ENCODE results near the gene LRRC4C.

Gene LRRC4C

DNA sequence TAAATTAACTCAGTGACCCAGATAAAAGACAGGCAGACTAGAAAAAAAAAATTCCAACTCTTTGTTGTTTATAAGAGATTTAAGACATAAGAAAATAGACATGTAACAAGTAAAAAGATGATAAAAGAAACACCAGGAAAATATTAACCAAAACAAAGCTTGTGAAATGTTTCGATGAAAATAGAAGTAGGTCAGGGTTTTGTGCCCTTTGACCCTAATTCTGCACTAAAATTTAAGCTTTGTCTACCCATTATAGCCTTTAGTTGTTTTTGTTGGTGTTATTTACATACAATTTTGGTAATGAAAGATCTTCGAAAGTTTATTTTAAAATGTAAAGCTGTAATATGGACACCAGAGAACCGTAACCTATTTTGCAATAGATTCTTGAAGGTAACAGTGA, 75.7 kb downstream of the LRRC4C start:
- TF ChIP-seq, protein P1, sequence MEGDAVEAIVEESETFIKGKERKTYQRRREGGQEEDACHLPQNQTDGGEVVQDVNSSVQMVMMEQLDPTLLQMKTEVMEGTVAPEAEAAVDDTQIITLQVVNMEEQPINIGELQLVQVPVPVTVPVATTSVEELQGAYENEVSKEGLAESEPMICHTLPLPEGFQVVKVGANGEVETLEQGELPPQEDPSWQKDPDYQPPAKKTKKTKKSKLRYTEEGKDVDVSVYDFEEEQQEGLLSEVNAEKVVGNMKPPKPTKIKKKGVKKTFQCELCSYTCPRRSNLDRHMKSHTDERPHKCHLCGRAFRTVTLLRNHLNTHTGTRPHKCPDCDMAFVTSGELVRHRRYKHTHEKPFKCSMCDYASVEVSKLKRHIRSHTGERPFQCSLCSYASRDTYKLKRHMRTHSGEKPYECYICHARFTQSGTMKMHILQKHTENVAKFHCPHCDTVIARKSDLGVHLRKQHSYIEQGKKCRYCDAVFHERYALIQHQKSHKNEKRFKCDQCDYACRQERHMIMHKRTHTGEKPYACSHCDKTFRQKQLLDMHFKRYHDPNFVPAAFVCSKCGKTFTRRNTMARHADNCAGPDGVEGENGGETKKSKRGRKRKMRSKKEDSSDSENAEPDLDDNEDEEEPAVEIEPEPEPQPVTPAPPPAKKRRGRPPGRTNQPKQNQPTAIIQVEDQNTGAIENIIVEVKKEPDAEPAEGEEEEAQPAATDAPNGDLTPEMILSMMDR (conservative IDR thresholded peaks at IDR 0.05): no peak
- H3K27ac ChIP-seq: no peak overlapping the region

DNA sequence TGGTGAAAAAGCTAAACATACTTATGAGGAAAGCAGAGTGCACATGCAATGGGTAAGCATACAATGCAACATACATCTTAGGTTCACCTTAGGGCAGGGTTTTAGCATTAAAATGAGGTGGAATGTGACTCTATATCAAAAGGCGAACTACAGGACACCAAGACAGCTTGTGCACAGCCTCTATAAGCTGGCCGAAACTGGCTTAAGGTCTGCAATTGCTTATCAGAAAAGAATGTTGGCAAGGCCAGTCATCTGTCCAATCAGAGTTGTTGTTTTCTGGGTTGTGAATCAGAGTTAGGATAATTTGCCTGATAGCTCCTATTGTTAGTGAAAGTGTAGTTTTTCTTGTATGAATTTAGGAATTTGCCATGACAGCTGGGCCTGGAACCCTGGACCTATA, 76.5 kb downstream of the LRRC4C start:
- TF ChIP-seq, protein P1 (conservative IDR thresholded peaks at IDR 0.05): no peak
- no peak overlapping the region for H3K27ac ChIP-seq

DNA sequence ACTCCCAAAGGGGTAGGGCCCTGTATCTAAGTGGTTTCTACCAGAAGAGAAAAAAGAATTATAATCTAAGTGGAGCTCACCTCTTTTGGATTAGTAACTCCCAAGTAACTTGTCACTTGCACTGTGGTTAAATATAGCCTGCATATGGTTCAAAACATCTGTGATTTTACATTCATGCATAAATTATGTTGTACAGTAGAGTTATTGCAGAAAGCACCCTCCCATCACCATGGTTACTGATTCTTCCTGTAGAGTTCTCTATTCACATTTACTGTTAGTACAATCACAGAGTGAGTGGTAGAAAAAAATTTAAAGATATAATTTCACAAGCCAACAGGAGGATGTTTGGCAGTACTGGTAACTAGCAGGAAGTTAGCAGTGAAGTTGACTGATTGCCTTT, 80.4 kb downstream of the LRRC4C start:
- H3K27ac ChIP-seq: no peak overlapping the region
- TF ChIP-seq, protein P1 (conservative IDR thresholded peaks at IDR 0.05): no peak

DNA sequence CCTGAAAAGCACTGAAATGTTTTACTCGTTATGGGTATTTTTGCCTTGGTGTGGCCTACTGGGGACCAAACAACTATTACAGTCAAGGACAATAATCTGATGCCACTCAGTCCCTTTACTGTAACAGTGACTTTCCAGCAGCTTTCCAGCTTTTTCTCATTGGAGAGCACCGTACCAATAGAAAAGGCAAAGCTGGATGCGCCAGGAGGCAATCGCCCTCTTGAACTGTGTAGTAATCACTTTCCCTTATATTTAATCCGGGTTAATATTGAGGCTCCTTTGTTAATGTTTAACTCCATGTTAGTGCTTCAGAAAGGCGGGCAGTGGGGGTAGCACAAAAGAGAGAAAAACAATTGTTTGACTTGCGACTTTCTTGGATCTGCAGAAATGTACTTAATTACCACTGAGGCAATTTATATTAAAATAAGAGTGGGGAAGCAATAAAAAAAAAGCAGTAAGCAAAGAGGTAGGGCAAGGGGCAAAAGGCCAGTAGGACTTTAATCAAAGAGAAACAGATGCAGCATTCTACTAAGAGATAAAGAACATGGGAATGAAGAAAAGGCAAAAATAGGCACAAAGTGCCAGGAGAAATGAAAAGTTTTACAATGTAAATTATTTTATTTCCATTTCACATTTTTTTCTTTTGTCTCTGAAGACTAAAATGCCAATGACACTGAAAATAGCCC, 81.6 kb downstream of the LRRC4C start:
- TF ChIP-seq, protein P1 (conservative IDR thresholded peaks at IDR 0.05): no peak
- no peak overlapping the region for H3K27ac ChIP-seq

DNA sequence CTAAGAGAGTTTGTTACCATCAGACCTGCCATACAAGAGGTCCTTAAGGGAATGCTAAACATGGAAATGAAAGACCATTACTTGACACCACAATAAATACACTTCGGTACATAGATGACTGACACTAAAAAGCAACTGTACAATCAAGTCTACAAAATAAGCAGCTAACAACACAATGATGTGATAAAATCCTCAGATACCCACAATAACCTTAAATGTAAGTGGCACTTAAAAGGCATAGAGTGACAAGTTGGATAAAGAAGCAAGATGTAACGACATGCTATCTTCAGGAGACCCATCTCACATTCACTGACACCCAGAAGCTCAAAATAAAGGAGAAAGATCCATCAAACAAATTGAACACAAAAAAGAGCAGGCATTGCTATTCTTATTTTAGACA, 107.6 kb downstream of the LRRC4C start:
- H3K27ac ChIP-seq: no peak overlapping the region
- TF ChIP-seq, protein P1 (conservative IDR thresholded peaks at IDR 0.05): no peak

DNA sequence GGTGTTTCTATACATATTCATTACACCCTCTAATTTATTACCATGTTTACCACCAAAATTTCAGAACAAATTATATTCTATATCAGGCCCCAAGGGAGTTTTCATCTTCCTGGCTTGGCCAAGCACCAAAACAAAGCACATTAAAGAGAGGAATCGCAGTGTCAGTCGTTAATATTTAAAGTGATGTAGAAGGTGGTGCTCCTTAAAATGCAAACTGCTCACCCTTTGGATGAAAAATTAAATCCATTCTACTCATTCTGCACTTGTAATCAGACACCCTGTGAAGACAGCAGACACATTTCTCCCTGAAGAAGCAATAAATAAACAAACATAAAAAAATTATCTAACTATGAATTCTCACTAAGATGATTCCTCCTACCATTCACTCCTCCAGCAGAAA, 113.4 kb downstream of the LRRC4C start:
- no peak overlapping the region for H3K27ac ChIP-seq
- TF ChIP-seq, protein P1 (conservative IDR thresholded peaks at IDR 0.05): no peak

DNA sequence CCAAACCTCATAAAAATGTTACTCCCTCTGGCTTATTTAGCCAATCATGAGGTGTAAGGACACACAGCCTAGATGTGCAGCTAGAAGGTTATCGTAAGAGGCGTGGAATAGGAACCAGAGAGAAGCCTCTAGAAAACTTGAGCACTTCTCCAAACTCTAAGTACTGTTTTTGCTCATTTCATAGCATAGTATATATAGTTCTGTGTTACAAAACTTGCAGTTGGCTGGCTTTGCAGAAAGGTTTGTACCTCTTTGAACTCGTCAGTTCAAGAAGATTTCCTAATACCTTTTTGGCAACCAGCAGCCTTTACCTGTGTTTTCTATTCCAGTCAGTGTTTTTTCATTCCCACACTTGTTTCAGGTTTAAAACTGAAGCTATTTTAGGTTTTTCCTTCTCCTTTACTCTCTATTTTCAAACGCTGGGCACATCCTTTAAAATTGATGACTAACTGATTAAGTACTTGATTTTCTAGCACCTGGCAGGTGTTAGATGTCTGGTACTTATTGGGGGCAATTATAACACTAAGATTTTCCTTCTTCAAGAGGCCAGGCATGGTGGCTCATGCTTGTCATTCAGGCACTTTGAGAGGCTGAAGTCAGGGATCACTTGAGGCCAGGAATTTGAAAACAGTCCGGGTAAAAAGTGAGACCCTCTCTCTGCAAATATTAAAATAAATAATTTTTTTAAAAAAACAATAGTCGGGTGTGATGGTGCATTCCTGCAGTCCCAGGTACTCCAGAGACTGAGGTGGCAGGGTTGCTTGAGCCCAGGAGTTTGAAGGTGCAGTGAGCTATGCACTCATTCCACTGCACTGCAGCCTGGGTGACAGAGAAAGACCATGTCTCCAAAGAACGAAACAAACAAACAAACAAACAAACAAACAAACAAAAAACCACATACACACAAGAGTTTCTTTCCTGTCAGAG, 125.2 kb downstream of the LRRC4C start:
- TF ChIP-seq, protein P1 (conservative IDR thresholded peaks at IDR 0.05): no peak
- no peak overlapping the region for H3K27ac ChIP-seq
